GM12865 (cell line): ENCODE data around the gene ATP6V1B1.

ENCODE experiments used
- DNase-seq: peaks from one replicate; pipeline ENCODE4 v3.0.0; 2010; ENCODE audit warnings: low read depth
- H3K4me3 ChIP-seq: 2 replicates; pipeline ENCODE4 v1.5.1; 2011; ENCODE audit warnings: mild to moderate bottlenecking, low read depth, low read length, control low read depth
- TF ChIP-seq, protein P1 (sequence below): IDR thresholded peaks from 2 replicates; pipeline ENCODE4 v1.5.1; 2011; ENCODE audit warnings: low read length, control low read depth, low read depth, inconsistent platforms; ENCODE audit not compliant: insufficient read depth; ENCODE audit errors: missing control alignments

Gene ATP6V1B1

DNA sequence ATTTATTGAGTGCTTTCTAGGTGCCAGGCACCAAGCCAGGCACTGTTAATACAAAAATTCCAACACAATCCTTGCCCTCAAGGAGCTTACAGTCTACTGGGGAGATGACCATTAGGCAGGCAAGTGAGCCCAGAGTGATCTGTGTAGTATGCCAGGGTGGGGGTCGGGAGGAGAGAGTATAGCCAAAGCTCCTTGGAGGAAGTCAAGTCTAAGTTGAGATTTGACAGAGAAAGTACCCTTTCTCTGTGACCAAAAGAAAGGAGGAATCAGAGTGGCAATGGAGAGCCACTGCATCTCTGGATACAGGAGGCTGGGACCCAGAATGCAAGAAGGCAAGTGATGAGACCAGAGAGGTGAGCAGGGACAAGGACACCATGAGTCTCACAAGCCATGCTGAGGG lies 50.3 kb downstream of the ATP6V1B1 start:
- DNase-seq = no peak
- H3K4me3 ChIP-seq = no peak overlapping the region
- TF ChIP-seq, protein P1, sequence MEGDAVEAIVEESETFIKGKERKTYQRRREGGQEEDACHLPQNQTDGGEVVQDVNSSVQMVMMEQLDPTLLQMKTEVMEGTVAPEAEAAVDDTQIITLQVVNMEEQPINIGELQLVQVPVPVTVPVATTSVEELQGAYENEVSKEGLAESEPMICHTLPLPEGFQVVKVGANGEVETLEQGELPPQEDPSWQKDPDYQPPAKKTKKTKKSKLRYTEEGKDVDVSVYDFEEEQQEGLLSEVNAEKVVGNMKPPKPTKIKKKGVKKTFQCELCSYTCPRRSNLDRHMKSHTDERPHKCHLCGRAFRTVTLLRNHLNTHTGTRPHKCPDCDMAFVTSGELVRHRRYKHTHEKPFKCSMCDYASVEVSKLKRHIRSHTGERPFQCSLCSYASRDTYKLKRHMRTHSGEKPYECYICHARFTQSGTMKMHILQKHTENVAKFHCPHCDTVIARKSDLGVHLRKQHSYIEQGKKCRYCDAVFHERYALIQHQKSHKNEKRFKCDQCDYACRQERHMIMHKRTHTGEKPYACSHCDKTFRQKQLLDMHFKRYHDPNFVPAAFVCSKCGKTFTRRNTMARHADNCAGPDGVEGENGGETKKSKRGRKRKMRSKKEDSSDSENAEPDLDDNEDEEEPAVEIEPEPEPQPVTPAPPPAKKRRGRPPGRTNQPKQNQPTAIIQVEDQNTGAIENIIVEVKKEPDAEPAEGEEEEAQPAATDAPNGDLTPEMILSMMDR = no peak

DNA sequence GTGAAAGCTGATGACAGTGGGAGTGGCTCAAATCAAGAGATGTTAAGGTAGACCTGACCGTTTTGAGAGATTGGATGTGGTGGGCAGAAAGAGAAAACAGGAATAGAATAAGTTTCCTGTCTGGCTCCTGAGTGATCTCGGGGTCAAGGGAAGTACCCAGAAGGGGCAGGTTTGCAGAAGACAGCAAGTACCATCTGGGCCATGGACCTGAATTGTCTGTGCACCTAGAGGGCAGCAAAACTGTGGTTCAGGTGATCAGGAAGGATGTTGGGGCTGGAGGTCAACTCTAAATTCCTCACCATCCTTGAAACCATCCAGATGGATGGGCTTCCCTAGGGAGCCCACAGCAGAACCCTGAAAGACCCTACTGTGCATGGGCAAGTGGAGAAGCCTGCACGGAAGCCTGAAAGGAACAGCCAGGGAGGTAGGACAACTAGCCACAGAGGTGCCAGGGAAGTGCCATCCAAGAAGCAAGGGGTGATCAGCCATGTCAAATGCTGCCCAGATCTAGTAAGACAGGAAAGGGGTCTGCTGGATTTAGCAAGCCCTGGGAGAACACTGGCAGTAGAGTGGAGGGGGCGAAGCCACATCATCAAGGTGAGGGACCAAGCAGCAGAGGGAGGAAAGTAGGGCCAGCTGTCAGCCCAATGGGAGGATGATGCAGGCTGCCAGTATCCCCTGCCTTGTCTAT lies 50.9 kb downstream of the ATP6V1B1 start:
- TF ChIP-seq, protein P1 = no peak
- H3K4me3 ChIP-seq = no peak overlapping the region
- no peak for DNase-seq

DNA sequence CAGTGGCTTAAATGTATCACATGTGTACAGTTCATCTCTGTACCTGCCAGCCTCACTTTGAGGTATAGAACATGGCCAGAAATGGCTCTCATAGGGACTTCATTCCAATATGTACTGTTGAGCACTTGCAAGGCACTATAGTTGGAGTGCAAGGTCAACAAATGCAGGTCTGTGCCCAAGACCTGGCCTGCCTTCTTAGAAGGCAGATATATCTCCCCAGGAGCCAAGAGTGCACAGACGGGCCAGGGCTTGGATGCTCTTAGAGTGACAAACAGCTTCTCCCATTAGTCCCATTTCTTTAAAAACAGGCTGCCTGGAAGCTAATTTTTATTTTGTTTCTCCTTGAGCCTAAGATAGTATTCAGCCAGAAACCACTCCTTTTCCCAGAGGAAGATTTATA lies 51.7 kb downstream of the ATP6V1B1 start:
- DNase-seq = no peak
- no peak overlapping the region for H3K4me3 ChIP-seq
- TF ChIP-seq, protein P1 = no peak

GRCh38 chr2:70988151-70988550 lies 52.5 kb downstream of the ATP6V1B1 start:
- TF ChIP-seq, protein P1 = no peak
- H3K4me3 ChIP-seq = no peak overlapping the region
- no peak for DNase-seq

GRCh38 chr2:70988726-70989648 lies 53.3 kb downstream of the ATP6V1B1 start:
- TF ChIP-seq, protein P1 = no peak
- no peak overlapping the region for H3K4me3 ChIP-seq
- DNase-seq = no peak

DNA sequence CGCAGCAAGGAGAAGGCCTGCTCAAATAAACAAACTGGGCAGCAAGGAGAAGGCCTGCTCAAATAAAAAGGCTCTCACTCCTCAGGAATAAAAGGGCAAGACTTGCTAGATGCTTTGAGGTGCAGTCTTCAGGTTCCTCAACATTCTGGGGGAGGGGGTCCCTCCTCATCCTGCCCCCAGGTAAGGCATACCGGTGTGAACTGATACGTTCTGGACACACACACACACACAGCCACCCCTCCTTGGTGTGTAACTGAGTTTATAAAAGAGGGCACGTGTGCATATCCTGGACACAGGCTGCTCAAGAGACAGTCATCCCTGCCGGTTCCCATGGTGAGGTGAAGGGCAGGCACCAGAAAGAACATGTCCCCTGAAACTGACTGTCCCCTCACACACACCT lies 54.5 kb downstream of the ATP6V1B1 start:
- DNase-seq = no peak
- TF ChIP-seq, protein P1 = no peak

More for the DNA sequence above, 54.5 kb downstream of the ATP6V1B1 start:
- no peak overlapping the region for H3K4me3 ChIP-seq
